COR-L47 (cell line): ENCODE measurements around the gene BPTF.
"Not testable (repeated sequence)": the region's sequence is repeated elsewhere in the genome, so short reads cannot be mapped to it uniquely, and the experiment has no call there.

ENCODE experiments used
- DNase-seq: peaks from one replicate; lab custom pipeline; 2025; lab: John Stamatoyannopoulos, UW

Gene BPTF

DNA sequence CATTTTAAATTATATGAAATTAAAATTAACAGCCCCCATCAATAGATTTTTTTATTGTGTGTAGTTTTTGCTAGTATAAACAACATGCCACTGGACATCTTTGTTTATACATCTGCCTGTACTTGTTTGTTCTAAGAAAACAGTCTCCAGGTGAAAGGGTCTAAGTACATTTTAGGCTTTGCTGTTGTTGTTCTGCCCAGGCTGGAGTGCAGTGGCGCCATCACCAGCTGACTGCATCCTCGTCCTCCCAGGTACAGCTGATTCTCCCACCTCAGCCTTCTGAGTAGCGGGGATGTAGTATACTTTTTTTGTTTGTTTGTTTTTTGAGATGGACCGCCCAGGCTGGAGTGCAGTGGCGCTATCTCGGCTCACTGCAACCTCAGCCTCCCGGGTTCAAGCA lies 145.5 kb downstream of the BPTF start:
- DNase-seq, result no peak

DNA sequence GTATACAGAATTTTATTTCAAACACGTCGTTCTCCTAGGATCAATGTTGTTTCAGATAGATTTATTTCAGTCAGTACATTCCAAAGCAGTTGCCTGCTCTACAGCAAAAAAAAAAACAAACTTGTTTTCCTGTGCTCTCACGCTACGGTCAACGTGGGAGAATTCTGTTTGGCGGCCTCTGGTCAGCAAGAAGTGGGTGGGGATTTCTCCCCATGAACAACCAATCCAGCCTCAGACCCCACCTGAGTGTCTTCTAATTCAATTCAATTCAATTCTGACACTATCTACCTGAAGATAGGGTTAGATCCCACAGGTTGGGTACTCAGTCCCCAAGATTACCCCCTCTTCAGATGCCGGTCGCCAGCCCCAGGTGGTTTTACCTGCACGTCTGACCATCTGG lies 148.9 kb downstream of the BPTF start:
- no peak for DNase-seq

DNA sequence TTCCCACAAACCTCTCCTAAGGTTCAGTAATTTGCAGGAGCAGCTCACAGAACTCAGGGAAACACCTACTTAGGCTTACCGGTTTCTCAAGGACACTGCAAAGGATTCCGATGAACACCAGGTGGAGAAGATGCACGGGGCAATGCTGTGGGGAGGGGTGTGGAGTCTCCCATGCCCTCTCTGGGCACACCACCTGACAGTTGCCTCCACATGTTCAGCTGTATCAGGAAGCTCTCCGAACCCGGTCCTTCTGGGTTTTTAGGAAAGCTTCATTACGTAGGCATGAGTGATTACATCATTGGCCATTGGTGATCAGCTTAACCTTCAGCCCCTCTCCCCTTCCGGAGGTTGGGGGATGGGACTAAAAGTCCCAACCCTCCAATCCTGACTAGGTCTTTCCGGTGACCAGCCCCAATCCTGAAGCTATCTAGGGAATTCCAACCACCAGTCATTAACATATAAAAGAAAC lies 149.3 kb downstream of the BPTF start:
- DNase-seq, result no peak

DNA sequence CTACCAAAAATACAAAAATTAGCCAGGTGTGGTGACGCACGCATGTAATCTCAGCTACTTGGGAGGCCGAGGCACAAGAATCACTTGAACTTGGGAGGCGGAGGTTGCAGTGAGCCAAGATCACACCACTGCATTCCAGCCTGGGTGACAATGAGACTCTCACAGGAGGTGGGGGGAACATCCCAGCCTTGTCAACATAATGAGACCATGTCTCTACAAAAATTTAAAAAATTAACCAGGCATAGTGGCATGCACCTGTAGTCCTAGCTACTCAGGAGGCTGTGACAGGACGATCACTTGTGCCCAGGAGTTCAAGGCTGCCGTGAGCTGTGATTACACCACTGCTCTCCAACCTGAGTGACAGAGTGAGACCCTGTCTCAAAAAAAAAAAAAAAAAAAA lies 151.0 kb downstream of the BPTF start:
- DNase-seq, result not testable (repeated sequence)

DNA sequence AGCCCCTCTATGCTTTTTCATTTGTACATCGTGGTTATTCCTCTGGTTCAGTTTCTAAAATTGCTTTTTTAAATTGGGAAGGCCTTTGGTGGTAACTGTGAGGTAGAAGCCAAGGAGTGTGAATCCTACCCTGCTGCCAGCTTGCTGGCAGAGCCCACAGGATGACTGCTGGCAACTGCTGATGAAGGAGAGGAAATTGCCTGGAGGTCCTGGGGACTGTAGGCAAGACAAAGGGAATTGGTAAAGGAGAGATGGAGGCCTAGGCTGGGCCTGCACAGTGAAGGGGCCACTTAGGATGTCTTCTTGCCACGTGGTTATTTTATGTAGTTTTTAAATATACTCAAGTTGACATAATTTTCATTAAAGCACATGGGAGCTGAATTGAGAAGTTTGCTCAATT lies 155.2 kb downstream of the BPTF start:
- no peak for DNase-seq

DNA sequence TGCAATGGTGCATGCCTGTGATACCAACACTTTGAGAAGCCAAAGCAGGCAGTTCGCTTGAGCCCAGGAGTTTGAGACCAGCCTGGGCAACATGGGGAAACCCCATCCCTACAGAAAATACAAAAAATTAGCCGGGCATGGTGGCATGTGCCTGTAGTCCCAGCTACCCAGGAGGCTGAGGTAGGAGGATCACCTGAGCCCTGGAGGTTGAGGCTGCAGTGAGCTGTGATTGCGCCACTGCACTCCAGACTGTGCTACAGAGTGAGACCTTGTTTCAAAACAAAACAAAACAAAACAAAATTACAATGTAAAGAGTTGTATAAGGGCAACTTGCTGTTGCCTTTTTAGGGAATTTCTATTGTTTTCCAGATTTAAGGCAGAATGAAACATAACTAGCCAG lies 155.6 kb downstream of the BPTF start:
- not testable (repeated sequence) for DNase-seq

DNA sequence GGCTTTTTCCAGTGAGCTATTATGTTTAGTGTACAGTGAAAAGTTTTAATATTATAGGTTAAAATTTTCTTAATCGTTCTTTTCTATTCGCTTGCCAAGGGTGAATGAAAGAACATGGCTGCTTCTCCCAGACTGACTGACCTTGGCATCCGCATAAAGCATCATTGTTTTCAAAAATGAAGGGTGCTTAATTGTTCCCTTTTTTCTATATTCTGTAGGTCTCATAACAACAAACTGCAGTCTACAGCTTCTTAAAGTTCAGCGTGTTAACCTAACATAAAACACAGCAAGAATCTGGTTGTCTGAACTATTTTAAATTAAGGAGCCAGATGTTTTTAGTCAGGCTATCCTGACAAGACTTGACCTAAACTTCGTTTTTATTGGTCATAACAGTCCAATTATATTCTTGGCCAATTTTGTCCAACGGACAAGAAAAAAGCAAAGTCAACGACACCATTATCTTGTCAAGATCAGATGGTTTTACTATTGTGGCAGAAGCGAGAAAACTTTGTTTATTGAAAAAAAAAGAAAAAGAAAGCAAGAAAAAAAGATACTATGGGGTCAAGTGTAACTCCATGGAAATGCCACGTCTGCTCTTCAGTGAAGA lies 156.8 kb downstream of the BPTF start:
- DNase-seq, result no peak

GRCh38 chr17:67982686-67983382 lies 157.5 kb downstream of the BPTF start:
- DNase-seq, result no peak

DNA sequence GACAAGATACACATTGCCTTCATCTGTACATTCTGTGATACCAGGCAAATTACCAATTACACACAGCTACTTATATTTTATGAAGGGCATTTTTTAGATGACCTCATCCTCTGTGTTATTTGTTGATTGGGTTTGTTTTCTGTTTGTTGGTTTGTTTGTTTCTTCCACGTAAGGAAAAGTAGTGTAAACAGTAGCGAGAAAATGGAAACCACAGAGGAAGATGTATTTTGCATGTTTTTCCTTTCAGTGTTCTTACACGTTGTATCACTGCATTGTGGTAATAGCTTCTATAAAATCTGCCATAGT lies 158.0 kb downstream of the BPTF start:
- DNase-seq, result no peak

GRCh38 chr17:67990909-67991308 lies 165.6 kb downstream of the BPTF start:
- DNase-seq, result peak; percentile 34

DNA sequence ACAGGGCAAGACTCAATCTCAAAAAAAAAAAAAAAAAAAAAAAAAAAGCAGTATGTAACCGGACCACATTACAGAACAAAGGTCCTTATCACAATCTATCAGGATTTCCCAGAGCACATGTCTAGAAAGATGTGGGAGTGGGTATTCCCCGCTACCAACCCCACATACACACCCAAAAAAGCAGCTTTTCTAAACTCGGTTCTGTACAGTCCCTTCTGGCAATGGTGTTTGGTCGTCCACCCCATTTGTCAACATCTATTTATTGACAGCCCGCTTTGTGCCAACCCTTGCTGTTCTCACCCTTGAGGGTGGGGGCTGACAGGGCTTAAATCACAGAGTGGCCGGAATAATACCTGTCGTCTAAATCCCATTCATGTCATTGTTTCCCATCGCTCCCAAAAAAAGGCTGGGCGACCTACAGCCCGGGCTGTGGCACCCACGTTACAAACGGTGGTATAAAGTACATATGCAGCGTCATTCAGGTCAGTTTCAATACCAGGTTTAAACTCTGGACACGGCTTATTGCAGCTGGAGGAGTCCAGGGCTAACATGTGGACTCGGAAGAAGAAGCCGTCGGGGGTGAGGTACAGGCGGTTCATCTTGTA lies 167.3 kb downstream of the BPTF start:
- DNase-seq, result no peak

GRCh38 chr17:67993153-67993997 lies 168.1 kb downstream of the BPTF start:
- DNase-seq, result peak; percentile 86

DNA sequence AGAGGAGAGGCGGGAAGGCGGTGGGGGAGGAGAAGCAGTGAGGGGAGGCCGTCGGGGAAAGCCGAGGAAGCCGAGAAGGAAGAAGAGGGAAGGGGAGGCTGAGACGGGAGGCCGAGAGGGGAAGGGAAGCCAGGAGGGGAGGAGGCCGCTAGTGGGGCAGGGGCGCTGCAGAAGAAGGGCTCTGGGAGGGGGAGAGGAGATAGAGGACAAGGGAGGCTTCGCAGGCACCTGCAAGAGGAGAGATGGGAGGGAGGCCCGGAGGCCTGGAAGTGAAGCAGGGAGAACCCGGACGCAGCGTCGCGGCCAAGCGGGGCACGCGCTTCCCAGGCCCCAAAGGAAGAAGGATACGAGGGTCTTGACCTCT lies 168.7 kb downstream of the BPTF start:
- DNase-seq, result no peak

DNA sequence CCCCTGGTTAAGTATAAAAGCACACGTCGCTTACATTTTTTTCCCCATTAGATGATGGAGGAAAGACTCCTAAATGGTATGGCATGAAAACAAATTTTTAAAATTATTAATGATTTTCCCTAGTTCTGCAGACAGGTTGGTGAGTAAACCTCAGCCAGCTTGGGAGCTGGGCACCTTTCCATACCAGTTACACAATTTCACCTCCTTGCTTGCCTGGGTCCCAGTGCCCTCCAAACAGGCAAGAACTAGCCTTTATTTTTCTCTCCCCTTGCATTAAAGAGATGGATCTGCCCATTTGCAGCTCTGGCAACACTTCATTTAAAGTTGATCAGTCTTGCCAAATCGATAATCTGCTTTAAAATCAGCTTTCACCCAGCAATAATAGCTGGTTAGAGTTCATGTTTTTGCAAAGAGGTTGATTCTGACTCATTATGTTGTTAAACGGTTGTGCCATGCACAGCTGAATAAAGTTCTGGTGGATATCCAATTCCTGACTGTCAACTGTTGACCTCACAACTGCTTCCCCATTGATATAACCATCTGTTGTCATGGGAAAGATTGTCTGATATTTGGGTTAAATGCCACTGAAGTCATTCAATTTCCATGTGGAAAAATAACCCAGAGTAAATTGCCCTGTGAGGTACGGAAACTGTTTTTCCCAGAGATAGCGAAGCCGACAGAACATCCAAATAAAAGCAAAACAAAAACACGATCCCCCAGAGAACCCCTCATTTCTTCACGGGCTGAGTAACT lies 169.7 kb downstream of the BPTF start:
- DNase-seq, result no peak

DNA sequence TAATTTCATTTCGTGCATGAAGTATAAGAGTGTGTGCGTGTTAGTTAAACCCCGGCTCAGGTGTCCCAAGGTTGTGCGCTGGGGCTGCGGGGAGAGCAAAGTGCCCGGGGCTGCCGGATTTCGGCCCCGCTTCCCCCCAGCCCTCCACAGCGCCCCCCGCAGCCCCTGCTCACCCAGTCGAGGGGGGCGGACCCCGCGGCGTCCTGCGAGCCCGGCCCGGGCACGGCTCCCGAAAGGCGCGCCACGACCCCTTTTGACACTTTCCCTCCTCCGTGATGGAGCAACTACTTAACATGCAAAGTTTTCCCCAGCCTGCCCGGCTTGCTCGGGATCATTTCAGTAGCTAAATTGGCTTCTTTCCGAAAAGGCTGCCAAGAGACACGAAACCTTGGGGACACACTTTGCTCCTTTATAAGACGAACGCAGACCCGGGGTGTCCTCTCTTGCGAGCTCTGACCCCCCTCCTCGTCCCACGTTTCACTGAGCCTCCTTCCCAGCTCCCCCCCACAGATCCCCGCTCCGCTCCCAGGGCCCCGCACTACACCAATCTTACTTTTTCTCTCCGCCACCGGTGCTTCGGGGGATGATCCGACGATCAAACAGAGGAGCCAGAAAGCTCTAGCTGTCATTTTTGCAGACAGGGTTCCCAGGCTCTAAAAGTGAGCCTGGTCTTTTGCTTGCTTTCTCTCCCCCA lies 170.4 kb downstream of the BPTF start:
- no peak for DNase-seq

- not testable (repeated sequence) for DNase-seq
These were observed 171.2 kb downstream of the BPTF start, which contains the start of gene C17orf58 for GRCh38 chr17:67996301-67997171. TSS of gene C17orf58 (minus strand) at chr17:67996469. CDS start at chr17:67996198, 271 bp downstream.

DNA sequence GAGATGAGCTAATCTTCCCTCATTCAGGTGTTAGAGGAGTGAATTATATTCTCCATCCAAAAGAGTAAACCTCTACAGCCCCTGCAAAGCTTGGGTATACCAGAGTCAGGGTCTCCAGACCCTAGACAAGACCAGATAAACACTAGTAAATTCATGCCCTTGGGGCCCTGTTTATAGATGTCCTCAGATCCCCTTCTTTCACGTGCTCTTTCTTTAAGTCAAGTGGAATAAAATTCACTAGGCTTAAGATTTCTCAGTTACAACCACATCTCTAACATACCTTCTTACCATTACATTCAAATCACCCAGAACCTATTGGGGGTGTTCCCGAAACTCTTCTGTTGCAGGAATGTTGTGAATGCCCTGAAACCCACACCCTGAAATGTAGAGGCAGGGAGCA lies 173.2 kb downstream of the BPTF start:
- no peak for DNase-seq

DNA sequence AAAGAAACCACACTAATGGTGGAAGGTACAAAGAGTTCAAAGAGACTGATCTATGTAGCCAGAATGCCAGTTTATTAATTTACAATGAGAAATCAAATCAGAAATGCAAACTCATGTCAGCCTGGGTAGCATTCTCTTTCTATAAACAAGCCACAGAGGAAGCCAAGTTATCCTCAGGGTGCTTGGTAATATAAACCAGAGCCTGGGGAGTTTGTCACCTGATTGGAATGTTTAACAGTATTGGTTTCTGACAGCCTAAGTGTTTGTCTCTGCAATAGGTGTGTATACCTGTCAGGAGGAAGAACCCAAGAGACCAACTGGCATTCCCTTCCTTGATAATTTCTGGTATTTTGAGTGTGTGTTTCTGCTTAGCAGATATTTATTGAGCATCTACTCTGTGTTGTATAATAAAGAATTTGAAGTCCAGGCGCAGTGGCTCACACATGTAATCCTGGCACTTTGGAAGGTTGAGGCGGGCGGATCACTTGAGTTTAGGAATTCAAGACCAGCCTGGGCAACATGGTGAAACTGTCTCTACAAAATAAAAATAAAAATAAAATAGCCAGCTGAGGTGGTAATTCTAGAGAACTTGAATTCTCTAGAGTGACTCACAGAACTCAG lies 174.1 kb downstream of the BPTF start:
- no peak for DNase-seq

DNA sequence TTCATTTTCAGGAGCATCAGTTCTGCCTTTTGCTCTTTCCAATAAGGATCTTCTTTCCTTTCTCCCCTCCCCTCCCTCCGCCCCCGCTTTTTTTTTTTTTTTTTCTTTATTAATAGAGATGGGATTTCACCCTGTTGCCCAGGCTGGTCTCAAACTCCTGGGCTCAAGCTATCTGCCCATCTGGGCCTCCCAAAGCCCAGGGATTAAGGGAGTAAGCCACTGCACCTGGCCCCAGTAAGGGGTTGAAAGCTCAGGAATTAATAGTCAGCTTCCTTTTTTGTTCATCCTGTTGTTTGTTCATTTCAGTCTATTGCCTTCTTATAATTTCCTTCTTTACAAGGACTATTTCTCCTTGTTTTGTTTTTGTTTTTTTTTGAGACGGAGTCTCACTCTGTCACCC lies 178.9 kb downstream of the BPTF start:
- DNase-seq, result no peak

- DNase-seq, result no peak
These were observed 181.5 kb downstream of the BPTF start for GRCh38 chr17:68006797-68007196.
